Measurements from ENCODE around the gene YPEL4.

Gene YPEL4

DNA sequence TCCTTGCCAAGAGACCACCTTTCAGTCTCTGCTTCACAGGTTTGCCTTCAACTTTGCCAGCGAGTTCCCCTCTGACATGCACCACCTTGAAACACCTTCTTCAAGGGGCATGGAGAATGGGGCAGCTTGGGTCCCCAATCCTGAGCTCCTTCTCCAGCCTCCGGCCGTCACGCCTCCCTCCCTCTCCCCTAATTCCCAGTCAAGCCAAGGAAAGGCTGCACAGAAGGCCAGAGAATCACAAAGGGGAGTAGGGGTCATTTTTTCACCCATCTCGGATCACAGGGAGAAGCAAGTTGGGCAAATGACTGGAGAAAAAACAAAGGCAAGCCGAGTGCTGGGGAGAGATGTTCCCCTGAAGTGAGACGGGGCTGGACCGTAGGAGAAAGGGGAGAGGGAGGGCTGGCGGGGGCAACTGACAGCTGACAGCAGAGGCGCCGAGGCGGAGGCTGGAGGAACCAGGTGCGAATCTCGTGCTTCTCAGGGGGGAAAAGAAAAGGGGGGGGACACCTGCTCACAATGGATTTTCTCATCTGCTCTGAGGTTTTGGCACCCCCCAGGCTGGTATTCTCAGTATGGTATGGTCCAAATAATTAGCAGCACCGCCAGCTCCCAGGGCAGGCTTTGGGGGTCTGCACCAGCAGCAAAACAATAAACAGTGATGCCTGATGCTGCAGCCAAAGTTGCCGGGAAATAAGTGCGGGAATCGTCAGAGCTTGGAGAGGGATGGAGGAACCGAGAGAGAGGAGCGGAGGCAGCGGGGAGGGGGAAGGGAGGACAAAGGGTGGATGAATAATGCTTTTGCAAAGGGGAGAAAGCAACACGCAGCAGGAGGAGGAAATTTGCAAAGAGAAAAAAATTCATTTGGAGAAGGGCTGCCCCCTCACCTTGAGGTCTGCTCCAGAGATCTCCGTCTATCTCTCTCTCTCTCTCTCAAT lies 644 bp downstream of the YPEL4 start:
- DNase-seq, result no peak

GRCh38 chr11:57647960-57648800 lies 1.5 kb downstream of the YPEL4 start:
- DNase-seq, result no peak

GRCh38 chr11:57647372-57647771 lies 2.3 kb downstream of the YPEL4 start:
- no peak for DNase-seq

- DNase-seq, result no peak
Observed at GRCh38 chr11:57646799-57647303, 2.9 kb downstream of the YPEL4 start.

DNA sequence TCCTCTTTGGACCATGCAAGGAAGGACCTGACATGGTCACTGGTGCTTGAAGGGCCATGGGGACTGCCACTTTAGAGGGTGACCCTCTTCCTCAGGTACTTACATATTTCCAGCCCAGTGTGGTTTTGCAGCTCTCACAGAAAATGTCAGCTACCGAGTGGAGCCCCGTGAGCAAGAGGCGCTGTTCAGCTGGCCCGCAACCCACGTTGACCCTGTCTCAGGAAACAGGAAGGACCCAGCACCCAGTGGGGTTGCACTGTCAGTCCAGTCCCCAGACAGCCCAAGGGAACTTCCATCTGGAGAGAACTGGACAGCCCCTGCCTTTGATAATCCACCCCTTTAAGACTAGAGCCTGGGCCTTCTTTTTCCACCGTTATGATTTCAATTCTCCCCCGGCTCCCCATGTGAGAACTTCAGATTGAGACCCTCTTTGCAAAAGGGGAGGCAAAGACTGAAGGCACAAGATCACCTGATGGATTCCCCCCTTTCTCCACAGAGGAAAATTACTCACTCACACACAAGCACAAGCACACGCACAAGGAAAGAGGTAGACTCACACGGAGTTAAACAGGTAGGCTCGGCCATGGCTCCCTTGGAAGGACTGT lies 3.4 kb downstream of the YPEL4 start:
- DNase-seq, result no peak

- DNase-seq, result no peak
Observed at GRCh38 chr11:57645689-57646085, 4.0 kb downstream of the YPEL4 start.

- peak; percentile 59 to 85 (median 75) for DNase-seq
Observed at GRCh38 chr11:57644748-57645688, 4.7 kb downstream of the YPEL4 start.

GRCh38 chr11:57643802-57644201 lies 5.9 kb downstream of the YPEL4 start:
- DNase-seq, result no peak

- peak in 1 of 5 donors; percentile 51 for DNase-seq
Observed at GRCh38 chr11:57641011-57641807, 8.5 kb downstream of the YPEL4 start.

DNA sequence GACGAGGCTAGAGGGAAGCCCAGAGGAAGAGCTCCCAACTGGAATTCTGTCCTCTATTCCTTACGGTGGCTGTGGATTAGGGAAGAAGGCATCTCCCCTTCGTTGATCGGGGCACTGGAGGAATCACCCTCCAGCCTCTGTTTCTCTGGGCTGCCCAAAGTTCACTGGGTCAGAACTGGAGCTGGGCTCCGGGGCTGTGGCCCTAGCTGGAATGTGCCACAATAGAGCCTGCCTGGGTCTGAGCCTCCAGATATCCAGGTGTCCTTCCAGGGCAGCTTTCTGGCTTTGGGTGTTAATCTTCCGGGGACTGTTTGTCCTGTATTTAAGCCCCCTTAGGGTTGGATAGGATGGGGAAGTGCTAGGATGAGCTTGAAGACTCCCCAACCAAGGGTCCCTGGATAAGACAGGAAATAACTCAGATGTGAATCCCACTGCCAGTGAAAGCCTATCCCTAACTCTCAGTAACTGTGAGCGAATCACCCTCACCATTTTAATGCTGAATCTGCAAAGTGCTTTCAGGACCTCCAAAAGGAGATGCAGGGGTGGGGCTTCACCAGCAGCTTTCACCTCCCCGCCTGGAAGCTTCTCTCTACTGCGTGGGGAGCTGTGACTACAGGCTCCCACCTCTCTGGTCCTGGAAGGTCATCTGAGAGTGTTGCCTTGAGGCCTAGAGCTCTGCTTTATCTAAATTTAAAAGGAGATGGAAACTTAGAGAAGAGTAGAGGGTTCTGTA lies 9.5 kb downstream of the YPEL4 start:
- DNase-seq, result no peak

DNA sequence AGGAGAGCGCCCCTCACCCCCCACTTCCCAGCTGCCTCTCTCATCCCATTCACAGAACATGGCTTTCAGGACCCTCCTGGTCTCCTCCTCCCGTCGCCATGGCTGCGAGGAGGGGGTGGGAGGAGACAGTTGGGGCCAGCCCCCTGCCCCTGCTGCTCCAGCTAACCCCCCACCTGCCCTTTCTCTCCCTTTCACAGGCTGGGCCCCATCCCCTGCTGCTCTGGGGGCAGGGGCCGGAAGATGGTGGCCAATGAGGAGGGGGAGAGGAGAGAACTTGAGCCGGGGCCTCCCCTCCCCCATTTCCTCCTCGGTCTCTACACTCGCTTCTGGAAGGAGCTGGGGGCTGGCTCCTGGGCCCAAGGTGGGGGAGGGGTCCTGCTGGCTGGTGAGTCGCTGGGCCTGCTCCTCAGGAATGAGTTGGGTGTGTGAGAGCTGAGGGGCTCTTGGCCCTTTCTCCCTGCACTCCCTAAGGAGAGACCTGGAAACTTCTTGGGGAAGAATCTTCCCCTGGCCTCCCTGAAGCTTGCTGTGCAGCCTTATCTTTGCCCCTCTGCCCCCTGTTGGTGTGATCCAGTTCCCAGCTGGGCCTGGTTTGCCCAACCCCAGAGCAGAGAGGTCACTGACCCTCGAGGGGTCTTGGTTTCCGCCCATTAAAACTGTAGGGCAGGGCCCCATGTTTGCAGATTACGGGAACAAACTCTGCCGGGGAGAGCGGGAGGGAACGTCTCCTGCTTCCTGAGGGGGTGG lies 10.2 kb downstream of the YPEL4 start:
- no peak for DNase-seq

DNA sequence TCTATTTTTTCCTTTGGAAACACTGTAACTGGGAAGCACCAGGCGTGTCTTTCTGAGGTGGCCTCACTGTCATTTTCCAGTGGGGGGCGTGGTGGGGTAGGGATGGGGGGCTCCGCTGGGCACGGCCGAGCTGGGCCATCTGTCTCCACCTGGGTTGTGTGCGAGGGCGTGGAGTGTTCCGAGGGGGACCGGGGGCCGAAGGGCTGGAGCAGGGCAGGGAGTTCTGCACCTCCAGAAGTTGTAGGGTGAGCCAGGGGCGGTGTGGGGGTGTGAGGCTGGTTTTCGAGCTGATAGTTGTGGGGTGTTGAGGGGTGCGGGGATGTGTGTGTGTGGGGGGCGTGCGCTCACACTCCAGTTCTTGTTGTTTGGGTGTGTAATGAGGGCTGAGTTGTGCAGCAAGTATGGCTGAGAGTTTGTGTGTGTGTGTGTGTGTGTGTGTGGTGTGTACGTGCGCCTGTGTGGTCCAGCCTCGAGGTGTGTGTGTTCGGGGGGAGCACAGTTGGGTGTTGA lies 10.8 kb downstream of the YPEL4 start:
- no peak for DNase-seq

DNA sequence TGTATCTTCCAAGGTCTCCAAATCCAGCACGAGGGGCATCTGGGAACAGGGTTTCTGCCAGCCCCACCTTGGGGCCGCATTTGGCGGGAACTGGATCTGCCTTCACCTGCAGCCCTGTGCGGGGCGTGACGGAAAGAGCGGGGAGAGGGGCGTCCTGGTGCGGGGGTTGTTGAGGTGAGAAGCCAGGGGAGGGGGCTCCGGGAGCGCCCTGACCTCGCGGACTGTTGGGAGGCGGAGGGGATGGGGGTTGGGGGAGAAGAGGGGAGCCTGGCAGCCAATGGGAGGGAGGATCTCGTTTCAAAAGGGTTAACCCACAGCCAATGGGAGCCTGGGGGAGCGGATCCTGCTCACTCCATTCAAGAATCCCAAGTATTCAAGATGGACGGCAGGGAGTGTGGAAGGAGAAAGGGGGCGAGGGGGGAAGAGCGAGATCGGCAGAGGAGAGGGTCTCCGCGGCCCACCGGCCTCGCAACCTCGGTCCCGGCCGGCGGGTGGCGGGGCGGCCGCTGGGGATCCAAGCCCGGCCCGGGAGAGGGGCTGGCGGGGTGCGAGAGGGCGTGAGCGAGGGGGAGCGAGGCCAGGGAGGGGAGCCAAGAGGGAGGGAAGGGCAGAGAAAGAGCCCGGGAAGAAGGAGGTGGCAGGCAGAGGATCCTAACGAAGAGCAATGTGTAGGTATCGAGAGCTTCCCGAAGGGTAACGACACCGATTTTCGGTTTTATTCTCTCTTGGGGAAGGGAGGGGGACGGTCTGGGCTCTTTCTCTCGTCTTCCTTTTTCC lies 11.5 kb downstream of the YPEL4 start:
- DNase-seq, result no peak

DNA sequence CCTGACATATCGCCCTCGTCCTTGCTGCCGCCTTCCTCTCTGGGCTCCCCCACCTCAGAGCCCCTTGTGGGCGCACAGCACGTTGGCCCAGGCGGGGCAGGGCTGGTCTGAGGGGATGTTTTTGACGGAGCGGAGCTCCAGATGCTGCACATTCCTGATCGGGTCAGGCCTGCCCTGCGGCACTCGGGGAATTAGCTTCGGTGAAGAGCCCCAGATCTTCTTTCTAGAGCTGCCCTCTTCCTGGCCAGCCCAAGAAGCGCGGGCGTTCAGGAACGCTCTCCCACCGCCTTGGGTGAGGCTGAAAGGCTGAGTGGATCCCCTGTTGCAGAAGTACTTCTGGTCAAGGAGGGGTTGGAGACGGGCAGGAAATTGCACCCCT lies 12.1 kb downstream of the YPEL4 start:
- DNase-seq, result no peak

- DNase-seq, result no peak
Observed at GRCh38 chr11:57635246-57635645, 14.5 kb downstream of the YPEL4 start.

GRCh38 chr11:57634311-57634710 lies 15.4 kb downstream of the YPEL4 start:
- DNase-seq, result no peak

DNA sequence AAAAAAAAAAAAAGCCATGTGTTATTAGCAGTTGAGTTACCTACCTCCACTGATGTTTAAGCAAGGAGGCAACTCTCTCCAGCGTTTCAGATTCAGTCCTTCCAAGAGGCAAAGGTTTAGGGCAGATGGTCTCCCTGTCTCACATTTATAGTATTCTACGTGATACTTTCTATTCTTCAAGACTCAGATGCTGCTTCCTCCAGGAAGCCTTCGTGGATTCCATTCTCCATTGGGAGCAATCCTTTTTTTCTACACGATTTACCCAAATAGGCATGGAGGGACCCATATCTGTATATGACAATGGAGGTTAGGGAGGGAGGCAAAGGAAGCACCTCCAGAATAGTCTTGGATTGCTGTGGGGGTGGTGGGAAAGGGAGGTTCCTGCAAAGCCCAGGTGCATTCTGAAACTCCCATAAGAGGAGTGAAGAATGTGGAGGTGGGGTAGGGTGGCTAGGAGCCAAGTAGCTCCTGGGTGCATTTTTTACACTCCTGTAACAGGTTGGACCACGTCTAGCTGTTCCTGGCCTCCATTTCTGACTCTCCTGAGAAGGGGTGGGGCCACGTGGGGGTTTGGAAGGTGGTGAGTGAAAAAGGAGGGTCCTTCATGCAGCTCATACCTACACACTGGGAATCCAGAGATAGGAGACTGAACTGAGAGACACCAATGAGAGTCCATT lies 16.2 kb downstream of the YPEL4 start:
- DNase-seq, result no peak

DNA sequence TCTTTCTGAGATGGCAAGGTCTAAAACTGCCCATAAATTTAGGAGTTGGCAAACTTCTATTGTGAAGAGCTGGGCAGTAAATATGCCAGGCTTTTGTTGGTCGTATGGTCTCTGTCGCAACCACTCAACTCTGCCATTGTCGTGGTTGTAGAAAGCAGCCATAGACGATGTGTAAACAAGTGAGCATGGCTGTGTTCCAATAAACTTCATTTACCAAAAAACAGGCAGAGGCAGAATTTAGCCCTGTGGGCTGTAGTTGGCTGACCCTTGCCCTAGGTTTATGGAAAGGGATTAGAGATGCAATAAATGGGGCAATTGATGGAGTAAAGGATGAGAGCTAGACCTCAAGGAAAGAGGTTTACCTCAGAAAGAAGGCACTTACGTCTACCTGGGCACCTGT lies 17.6 kb downstream of the YPEL4 start:
- DNase-seq, result no peak
